WI38 (cell line): ENCODE results near the gene BCL2L15.

Source experiments
- H3K4me3 ChIP-seq: 2 replicates; pipeline ENCODE4 v1.5.1; 2011; ENCODE audit warnings: low read depth, mild to moderate bottlenecking, control low read depth, low read length
- TF ChIP-seq, protein P1 (sequence below): IDR thresholded peaks from 2 replicates; pipeline ENCODE4 v1.5.1; 2012; ENCODE audit warnings: low read depth, mild to moderate bottlenecking, control low read depth, low read length

BCL2L15 gene

DNA sequence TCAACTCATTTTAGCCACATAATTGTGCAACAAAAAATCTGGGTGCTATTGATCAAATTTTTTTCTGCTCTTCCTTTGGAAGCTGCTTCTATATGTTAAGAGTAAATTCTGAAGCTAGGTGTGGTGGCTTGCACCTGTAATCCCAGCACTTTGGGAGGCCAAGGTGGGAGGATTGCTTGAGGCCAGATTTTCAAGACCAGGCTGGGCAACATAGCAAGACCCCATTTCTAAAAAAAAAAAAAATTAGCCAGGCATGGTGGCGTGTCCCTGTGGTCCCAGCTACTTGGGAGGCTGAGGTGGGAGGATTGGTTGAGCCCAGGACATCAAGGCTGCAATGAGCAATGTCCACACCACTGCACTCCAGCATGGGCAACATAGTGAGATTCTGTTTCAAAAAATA lies 50.8 kb downstream of the BCL2L15 start:
- H3K4me3 ChIP-seq: no peak overlapping the region
- TF ChIP-seq, protein P1, sequence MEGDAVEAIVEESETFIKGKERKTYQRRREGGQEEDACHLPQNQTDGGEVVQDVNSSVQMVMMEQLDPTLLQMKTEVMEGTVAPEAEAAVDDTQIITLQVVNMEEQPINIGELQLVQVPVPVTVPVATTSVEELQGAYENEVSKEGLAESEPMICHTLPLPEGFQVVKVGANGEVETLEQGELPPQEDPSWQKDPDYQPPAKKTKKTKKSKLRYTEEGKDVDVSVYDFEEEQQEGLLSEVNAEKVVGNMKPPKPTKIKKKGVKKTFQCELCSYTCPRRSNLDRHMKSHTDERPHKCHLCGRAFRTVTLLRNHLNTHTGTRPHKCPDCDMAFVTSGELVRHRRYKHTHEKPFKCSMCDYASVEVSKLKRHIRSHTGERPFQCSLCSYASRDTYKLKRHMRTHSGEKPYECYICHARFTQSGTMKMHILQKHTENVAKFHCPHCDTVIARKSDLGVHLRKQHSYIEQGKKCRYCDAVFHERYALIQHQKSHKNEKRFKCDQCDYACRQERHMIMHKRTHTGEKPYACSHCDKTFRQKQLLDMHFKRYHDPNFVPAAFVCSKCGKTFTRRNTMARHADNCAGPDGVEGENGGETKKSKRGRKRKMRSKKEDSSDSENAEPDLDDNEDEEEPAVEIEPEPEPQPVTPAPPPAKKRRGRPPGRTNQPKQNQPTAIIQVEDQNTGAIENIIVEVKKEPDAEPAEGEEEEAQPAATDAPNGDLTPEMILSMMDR: no peak

DNA sequence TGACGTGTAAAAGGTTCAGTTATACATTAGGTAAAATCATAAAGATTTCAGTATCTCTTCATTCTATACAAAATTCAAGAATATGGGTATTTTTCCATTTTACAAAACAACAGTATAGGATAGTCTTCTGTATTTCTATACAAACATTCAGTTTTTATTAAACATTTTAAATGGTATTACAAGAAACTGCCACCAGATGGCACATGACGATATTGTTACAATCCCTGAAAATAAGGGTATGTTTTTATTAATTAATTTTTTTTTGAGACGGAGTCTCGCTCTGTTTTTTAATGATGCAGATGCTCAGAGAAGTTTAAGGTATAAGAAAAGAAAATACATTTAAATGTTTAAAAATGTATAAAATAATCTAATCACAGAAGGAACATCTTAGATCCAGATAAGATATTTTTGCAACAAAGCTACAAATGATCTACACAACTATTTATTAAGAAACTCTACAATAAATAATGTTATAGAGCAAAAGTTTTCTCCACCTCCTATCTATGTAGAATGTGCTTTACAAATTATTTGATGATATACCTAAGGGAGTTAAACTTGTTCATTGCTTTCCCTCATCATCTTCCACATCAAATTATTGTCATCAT lies 51.6 kb downstream of the BCL2L15 start:
- H3K4me3 ChIP-seq: no peak overlapping the region
- TF ChIP-seq, protein P1: no peak

DNA sequence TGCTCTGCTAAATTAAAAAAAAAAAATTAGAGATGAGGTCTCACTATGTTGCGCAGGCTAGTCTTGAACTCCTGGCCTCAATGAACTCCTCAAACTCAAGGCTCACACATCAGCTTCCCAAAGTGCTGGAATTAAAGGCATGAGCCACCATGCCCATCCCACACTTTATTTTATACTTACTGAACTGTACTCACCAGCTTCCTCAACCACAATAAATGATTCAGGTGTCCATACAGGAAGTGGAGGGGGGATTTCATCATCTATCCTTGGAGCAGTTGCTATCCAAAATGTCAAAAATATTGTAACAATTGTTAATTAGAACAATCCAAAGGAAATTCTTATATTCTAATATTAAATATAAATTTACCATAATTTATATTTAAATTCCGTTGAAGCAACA lies 52.7 kb downstream of the BCL2L15 start:
- TF ChIP-seq, protein P1: no peak
- H3K4me3 ChIP-seq: no peak overlapping the region
